ENCODE results near the gene LMX1B.
"Not testable (repeated sequence)": the region's sequence is repeated elsewhere in the genome, so short reads cannot be mapped to it uniquely, and the experiment has no call there.

The LMX1B gene

DNA sequence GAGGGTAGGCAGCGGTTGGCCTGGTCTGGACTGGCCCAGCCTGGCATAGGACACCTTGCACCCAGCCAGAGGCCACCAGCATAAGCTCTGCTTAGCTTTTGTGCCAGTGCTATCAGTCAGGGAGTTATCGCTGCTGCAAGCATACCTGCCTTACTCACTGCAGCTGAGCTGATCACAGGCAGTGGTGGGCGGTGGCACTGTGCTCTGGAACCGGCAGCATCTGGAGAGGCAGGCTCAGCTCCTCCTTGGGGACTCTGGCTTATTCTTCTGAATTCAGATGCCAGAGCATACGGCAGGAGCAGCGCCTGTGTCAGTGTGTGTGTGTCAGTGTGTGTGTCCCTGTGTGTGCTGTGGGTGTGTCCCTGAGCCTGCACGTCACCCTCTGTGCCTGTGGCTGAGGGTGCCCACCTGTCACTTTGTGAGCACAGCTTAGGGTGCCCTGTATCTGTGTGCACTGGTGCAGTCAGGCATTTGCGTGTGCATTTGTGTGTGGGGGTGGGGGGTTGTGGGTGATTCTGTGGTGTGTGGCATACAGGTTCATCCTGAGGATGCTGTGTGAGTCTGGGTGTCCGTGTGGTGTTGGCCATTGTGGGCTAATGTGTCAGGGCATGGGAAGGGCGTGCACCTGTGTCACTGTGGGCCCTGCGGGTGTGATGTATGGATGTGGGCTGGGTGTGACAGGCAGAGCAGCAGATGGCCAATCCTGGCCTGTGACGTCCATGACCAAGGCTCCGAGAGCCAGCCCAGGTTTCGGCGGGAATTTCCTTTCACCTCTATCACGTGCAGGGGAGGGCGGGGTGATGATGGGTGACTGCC lies 23.5 kb downstream of the LMX1B start:
- DNase-seq, result no peak

DNA sequence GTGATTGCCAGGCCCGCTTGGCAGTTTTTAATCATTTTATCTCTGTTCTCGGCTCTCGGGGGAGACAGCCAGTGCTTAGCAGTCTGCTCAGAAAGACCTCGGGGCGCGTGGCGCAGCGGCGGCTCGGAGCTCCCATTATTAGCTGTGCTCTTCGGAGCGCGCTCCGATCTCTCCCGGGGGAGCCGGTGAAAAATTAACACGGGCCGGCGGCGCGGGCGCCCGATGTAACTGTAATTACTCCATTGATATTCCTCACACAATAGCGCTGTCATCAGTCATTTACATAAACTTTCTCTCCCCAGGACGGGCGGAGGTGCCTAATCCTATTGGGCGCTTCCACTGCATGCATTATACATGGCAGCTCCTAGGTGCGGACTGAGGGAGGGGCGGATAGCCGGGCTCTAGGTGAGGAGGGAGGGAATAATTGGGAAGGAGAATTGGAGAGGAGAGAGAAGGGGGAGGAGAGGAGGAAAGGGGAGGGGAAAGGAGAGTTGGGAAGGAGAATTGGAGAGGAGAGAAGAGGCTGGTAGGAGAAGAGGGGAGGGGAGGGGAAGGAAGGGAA lies 24.9 kb downstream of the LMX1B start:
- no peak for DNase-seq

DNA sequence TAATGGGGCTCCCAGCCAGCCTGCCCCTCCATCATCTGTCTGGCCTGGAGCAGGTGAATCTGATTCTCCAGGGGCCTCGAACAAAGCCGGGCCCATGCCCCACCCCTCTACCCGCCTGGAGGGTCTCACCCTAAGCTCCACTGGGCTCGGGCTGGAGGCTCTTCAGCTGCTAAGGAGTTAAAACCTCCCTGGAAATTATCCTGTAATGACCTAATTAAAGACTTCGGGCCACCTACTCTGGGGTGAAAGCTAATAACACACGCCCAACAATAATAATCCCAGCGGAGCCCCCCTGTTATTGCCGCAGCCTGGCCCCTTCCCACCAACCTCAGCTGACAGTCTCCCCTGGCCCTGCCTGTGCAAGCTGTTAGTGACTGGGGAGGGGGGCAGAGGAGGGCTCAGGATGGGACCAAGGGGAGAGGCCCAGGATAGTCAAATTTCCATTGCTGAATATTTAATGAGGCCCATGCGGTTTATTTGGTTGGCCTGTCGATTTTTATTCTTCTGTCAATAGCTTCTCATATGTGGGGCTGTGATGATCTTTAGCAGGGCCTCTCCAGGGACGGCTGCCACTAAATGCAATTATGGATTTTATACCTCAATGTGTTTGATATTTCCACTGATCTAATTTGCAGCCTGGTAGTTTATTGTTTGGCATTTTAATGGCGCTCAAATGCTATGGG lies 25.7 kb downstream of the LMX1B start:
- DNase-seq, result no peak

DNA sequence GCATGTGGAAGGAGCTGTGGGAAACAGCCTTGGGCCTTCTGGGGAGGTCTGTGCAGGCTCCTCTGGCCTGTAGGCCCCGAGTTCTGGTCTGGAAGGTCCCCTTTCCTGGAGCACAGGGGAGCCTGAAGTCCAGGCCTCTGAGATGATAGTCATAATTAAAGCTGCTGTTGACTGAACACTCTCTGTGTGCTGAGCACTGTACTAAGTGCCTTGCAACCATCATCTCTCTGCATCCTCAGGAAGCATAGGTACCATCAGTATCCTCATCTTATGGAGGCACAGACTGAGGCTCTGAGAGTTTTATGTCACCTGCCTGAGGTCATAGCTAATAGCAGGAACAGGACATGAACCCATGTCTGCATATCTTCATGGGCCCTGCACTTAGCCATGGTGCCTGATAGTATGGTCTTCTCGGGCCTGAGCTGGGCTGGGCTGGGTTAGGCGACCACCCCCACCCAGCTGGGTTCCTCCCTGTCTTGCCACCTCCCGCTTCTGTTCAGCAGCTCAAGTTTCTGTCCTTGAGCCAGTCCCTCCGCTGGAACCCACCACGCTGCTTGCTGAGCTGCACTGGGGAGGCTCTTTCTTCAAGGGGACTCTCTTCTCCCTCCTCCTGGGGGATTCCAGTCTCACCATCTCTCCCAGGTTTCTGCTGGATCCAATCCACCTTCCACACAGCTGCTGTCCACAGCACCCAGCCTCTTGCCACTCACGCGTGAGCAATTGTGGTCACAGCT lies 27.6 kb downstream of the LMX1B start:
- DNase-seq, result no peak

DNA sequence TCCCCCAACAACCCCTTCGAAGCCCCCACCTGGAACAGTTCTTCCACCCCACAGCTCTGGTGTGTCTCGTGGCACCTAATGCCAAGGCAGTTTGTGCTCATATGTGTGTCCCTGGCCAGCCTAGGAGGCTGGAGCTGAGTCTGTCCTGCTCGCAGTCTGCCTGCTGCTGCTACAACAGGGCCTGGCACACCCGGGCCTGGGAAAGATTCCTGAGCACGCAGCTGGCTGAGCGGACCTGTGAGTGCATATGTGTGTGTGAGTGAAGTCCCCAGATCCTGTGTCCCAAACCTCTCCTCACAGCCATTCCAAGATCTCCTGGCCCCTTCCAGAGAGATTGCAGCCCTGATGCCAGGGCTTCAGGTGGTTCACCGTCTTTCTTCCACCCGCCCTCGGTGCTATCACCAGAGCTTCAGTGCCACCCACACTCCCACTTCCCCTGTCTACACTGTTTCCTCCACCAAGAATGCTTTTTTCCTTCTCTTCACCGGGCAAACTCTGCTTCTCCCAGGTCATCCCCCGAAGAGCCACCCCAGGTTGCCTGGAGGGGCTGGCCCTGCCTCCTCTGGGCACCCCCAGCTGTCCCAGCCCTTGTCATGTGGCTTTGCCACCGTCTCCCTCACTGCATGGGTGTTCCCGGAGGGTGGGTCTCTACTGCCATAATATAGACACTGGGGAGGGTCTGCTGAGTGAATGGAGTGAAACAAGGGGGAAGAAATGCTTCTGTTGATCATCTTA lies 28.4 kb downstream of the LMX1B start:
- no peak for DNase-seq

DNA sequence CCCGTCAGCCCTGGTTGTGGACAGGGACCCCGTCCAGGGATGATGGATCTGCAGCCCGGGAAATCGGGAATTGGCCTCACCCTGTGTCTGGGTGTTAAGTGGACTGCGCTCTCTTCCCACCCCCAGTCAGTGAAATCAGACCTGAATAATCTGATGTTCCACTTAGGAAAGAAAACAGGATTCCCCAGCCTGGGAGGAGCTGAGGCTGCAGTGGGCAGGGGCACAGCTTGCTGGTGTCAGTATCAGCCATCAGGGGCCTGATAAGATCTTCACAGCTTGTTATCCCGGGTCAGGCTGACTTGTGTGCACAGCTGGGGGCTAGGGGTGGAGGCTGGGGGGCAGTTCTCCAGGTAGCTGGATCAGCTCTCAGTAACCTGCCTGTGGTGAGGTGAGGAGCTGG lies 29.1 kb downstream of the LMX1B start:
- DNase-seq, result no peak

DNA sequence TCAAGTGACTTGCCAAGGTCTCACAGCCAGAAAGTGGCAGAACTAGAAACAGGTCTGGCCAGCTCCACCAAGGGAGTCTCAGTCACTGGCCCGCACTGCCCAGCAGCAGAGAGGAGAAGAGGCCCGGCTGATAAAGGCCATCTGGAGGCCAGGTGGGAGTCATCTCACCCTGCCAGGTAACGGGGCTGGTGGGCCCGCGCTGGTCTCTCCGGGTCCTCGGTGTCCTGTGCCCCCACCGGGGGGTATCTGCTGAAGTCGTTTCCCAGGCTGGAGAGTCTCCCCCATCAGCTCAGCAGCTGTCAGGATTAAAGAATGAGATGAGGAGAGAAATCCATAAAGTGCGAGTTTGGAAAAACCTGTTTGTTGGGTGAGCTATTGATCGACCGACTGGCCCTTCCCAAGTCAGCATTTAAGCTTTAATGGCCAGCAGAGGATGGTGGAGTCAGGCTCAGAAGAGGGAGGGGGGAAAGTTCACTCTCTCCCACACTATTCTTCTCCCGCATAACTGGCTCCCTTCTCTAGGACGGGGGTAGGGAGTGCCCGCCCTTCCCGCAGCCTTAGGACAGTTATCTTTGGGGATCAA lies 30.3 kb downstream of the LMX1B start:
- DNase-seq, result no peak

DNA sequence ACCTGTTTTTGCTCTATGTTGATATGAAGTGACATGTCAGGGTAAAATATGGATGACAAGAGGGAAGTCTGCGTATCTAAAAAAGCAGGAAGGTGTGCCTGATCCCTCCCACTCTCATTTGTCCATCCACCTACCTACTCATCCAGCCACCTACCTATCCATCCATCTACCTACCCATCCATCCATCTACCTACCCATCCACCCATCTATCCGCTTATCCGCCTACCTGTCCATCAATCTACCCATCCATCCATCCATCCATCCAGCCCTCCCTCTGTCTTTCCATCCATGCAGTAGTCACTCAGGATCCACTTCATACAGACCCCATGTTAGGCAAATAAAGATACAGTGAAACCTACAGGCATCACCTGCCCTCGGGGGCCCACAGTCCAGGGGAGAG lies 32.4 kb downstream of the LMX1B start:
- no peak for DNase-seq

DNA sequence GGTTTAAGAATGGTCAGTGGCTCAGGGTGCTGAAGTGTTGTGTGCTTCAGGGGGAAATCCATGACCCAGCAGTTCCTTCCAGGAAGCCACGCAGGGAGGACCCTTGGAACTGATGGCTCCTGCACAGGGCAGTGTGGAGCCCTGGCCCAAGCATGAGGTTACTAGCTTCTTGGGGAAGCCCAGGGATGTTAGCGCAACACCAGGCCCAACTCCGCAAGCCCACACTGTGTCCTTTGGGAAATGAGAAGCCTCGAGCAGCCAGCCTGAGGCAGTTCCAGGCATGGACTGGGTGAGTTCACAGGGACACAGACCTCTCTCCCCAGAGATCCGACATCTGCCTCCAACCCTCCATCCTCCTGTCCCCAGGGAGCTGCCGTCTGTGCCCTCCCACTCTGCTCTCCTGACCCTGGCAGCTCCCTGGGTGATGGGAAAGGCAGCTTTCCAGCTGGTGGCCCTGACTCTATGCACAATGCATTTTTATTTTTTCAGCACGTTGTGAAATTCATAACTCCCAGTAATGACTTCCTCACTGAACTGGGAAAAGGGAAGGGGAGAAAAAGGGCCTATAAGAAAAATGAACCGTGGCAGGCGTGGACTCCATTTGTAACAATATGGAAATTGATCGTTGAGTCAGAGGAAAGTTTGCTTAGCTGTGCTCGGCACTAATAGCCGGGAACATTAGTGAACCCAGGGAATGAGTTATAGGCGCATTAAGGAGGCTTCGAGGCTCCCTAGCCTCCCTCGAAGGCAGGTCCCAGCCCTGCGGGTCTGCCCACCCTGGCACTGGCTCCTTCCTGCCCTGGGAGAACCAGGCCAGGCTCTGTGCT lies 34.1 kb downstream of the LMX1B start:
- DNase-seq, result no peak

DNA sequence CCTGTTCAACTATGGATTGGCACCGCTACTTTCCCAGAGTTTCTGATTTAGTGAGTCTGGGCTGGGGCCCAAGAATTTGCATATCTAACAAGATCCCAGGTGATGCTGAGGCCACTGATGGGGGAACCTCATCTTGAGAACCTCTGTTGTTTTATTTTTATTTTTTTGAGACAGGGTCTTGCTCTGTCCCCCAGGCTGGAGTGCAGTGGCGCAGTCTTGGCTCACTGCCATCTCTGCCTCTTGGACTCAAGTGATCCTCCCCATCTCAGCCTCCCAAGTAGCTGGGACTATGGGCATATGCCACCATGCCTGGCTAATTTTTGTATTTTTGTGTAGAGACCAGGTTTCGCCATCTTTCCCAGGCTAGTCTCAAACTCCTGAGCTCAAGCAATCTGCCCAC lies 35.7 kb downstream of the LMX1B start:
- DNase-seq, result no peak

DNA sequence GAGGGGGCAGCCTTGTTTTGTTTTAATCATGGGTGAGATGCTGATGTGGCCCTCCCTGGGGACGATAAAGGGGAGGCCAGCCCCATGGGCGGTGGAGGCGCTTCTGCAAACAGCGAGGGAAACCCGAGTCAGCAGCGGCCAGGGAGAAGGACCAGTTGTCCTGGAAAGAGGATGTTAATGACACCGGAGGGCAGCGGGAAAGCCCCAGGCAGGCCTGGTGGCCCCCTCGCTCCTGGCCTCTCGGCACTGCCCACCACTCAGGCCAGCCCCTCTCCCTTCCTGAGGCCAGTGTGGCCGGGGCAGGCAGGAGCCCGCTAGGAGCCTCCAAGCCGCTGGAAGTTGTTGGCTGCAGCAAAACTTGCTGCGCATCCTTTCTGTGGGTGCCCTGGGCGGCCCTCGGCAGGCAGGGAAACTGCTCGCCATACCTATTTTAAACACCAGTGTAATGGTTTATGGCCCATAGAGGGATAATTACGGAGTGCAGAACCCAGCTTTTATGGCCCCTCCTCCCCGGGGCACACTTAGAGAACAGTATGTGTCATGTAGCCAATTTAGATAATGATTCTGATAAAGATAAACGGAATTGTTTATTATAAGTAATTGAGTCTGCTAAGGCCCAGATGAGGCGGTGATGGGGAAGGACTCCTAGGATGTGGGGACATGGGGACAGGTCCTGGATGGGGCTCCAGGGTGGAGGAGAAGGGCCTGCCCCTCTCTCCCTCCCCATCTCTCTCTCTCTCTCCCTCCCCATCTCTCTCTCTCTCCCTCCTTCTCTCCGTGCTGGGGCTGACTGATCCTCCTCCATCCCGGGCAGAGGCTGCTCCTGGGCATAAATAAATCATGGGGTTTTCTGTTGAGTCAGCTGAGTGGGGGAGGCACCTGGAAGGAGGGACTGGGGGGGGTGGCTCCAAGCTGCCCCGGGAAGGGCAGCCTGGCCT lies 36.9 kb downstream of the LMX1B start:
- no peak for DNase-seq

DNA sequence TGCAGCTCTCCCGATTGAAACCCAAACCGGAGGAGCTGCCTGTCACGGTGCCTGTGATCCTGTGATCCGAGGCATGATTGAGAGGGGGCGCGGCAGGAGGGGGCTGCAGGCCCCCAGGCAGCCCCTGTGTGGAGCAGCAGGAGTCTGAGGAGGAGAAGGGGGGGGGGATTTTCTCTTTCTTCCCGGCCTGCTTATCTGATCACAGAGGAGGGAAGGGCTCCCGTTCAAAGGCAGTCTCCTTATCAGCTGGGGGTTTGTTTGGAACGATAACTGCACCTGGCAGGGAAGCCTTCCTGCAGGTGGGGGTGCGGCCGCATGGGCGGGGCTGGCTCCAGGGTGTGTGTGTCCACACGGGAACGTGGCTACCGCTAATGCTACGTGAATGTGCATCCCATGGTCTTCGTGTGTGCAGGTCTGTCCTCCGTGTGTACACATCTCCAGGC lies 38.4 kb downstream of the LMX1B start:
- no peak for DNase-seq

DNA sequence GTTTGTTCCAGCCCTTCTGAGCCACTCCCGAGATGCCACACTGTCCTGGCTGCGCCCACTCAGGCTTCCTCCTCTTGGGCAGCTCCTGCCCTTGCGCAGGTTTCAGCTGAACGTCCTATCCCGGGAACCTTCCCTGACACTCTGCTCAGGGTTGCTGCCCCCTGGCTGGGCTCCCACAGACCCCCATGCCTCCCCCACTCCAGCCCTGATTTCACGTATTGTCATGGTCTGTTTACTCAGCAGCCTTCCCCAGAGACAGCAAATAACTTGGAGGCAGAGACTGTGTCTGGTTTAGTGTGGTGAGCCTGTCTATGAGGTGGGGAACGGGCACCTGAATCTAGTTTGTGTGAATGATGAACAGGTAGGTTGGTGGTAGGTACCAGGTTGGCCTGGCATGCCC lies 40.4 kb downstream of the LMX1B start:
- DNase-seq, result no peak

DNA sequence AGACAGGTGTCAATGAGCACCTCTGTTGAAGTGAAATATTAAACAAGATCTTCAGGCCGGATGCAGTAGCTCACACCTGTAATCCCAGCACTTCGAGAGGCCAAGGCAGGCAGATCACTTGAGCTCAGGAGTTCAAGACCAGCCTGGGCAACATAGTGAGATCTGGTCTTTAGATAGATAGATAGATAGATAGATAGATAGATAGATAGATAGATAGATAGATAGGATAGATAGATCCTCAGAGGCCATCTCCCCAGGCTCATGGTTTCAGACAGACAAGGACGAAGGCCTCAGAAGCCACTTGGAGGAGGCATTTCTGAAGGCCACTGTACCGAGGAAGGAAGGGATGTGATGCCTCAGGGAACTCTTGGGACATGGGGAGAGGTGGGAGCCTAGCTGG lies 42.5 kb downstream of the LMX1B start:
- not testable (repeated sequence) for DNase-seq

DNA sequence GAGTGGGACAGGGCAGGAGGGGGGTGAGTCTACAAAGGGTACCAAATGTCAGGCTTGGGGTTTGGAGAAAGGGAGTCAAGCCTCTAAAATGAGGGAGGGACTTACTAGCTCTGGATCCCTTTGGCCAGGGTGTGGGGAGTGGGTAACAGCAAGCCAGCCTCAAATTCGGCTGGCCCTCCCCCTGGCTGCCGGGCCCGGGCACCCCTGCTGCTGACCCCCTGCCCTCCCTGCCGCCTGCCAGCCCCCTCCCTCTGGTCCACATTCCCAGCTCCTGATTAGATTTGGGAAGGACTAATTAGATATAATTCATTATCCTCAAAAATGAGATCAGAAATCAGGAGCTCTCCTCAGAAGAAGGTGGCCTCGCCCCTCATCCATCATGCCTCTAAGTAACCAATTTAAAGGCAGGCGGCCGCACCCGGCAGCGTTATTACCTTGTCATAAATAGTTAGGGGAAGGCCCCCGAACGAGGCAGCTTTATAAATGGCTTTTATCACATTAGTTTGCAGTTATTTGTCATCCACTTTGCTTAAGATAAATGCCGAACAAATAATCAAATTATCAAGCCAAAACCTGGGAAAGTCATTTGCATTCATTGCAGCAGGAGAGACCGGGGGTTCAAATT lies 44.6 kb downstream of the LMX1B start:
- no peak for DNase-seq

DNA sequence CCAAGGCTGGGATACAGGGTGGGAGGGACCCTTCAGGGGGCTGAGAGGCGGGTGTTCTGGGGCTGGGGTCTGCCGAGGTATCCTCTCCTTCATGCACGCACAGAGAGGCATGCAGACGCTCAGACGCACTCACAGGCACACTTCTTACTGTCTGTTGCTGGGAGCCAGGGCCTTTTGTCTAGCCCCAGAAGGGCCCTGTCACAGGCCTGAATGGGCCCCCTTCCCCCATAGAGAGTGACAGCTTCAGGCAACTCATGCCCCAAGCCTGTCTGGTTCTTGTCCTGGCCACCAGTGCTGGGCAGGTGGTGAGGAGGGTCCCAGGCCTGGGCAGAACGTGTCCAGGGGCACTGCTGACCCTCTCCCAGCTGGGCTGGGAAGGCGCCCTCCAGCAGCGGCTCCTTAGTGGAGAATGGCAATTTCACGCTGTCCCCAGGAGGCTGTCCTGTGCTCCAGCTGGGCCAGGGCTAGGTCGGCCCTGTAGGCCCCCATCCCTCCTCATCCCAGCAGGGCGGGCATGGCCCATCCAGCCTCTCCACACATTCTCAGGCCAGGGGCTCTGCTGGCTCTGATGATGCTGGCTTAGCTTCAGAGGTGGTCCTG lies 45.3 kb downstream of the LMX1B start:
- no peak for DNase-seq

DNA sequence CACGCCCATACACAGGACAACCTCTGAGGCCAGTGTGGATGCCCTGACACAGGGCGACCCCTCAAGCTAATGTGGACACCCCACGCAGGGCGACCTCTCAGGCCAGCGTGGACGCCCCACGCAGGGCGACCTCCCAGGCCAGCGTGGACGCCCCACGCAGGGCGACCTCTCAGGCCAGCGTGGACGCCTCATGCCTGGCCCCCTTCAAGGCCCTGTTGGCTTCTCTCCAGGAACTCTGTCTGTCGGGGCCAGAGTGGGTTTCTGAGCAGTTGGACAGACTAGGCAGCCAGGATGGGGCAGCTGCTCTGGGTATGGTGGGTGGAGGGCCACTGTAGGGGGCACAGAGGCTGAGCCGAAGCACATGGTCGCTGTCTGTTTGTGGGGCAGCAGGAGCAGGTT lies 47.4 kb downstream of the LMX1B start:
- no peak for DNase-seq

DNA sequence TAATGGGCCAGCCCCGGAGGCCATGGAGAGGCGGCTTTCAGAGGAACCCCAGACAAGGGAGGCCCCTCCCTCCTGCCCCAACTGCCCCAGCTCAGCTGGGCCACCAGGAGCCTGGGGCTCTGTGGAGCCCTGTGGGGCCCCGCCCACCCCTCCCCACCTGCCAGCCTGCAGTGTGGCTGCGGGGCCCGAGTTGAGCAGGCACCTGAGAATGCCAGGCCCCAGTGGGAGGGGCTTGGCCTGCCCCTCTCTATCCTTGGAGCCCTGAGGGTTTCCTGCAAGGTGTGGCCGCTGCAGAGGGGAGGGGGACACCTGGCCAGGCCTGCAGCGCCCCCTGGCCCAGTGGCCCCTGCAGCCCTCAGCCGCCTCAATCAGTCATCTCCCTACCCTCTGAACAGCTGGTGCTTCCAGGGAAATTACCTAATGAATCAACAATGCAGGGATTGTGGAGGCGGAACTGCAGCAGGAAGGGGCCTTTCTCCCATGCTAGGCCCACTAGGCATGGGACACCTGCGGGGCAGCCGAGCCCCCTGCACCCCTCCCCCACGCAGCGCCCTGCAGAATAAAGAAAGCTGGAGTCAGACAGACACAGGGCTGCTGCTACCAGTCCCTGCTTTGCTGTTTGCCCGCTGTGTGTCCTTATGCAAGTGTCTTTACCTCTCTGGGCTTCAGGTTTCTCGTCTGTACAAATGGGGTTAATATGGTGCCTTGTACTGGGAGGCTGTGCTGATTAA lies 48.0 kb downstream of the LMX1B start:
- no peak for DNase-seq

DNA sequence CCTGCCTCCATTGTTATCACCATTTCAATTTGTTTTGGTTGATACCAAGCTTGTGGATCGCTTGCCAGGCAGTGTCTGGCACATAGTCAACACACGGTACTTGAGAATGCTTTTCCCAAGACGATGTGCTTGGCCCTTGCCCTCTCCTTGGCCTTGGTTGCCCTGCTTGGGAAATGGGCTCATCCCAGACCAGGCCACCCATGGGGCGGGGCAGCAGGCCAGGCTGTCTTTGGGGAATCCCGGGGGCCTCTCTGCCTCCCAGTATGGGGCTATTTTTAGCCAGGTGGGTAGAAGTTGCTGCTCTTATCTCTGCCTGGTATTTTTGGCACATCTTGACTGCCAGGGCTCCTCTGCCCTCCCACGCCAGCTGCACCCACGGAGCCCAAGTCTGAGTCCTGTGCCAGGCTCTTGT lies 49.9 kb downstream of the LMX1B start:
- no peak for DNase-seq

Data from NCI-H2081 treated with DMSO at 0.1 percent for 48 hours (cell line).